Smooth muscle cell (in vitro differentiated cells): ENCODE measurements around the gene USP47. TPM values are rescaled to one million over a fixed set of nuclear protein-coding genes. Genes with fewer than 3 reads are reported as not detected.

Experiments used
- DNase-seq: peaks from one replicate; lab custom pipeline; 2025; ENCODE audit not compliant: unreplicated experiment; lab: John Stamatoyannopoulos, UW
- H2AFZ ChIP-seq: fragments of 200-600 bp; sonication (generic); 2 replicates; pipeline ENCODE4 v1.6.0; 2016; ENCODE audit warnings: antibody characterized with exemption, low read depth, mild to moderate bottlenecking
- H3F3A ChIP-seq: fragments of 200-600 bp; sonication (generic); 2 replicates; pipeline ENCODE4 v1.6.0; 2017; ENCODE audit warnings: antibody characterized with exemption, low read depth
- H3K27ac ChIP-seq: fragments of 200-600 bp; sonication (generic); 2 replicates; pipeline ENCODE4 v1.5.1; 2016; ENCODE audit warnings: low read depth, mild to moderate bottlenecking
- H3K27me3 ChIP-seq: fragments of 200-600 bp; sonication (generic); 2 replicates; pipeline ENCODE4 v1.6.1; 2016; ENCODE audit warnings: low read depth, mild to moderate bottlenecking
- H3K36me3 ChIP-seq: fragments of 200-600 bp; sonication (generic); 2 replicates; pipeline ENCODE4 v1.5.1; 2016; ENCODE audit warnings: low read depth
- H3K4me1 ChIP-seq: fragments of 200-600 bp; sonication (generic); 2 replicates; pipeline ENCODE4 v1.5.1; 2016; ENCODE audit warnings: low read depth
- H3K4me2 ChIP-seq: fragments of 200-600 bp; sonication (generic); 2 replicates; pipeline ENCODE4 v1.6.0; 2016; ENCODE audit warnings: mild to moderate bottlenecking
- H3K4me3 ChIP-seq: fragments of 200-600 bp; sonication (generic); 2 replicates; pipeline ENCODE4 v1.5.1; 2016; ENCODE audit warnings: mild to moderate bottlenecking
- H3K79me2 ChIP-seq: fragments of 200-600 bp; sonication (generic); 2 replicates; pipeline ENCODE4 v1.6.0; 2016; ENCODE audit warnings: low read depth, mild to moderate bottlenecking
- H3K9ac ChIP-seq: fragments of 200-600 bp; sonication (generic); 2 replicates; pipeline ENCODE4 v1.6.0; 2016; ENCODE audit warnings: low read depth
- H3K9me3 ChIP-seq: fragments of 200-600 bp; sonication (generic); replicated peaks from 2 replicates; pipeline ENCODE4 v1.5.1; 2016; ENCODE audit warnings: low read depth
- H4K20me1 ChIP-seq: fragments of 200-600 bp; sonication (generic); 2 replicates; pipeline ENCODE4 v1.6.0; 2016; ENCODE audit warnings: low read depth
- WGBS: methylation state at CpG from one replicate; pipeline ENCODE4 v1.1.7; 2016; ENCODE audit warnings: low lambda C conversion rate; 5-methylcytosine and 5-hydroxymethylcytosine counted together
- polyA plus RNA-seq: library from polyadenylated mRNA; unstranded; fragments of >200 nt; fragmentation: Nextera tagmentation; extraction: Ambion mirVana; gene quantifications from 2 replicates; pipeline ENCODE4 v1.2.1, GENCODE V29; 2016
- total RNA-seq: library from RNA; depleted of rRNA; stranded (reverse); fragments of >200 nt; gene quantifications from 2 replicates; pipeline ENCODE4 v1.2.3, GENCODE V29; 2014
- TF ChIP-seq, protein P1 (sequence below): fragments of 200-600 bp; sonication (generic); IDR thresholded peaks from 2 replicates; pipeline ENCODE4 v1.5.1; 2017; ENCODE audit warnings: borderline replicate concordance, mild to moderate bottlenecking, antibody characterized with exemption; ENCODE audit not compliant: insufficient read depth, poor library complexity, severe bottlenecking

The USP47 gene
- total and polyA plus RNA-seq, 2 experiments from 2014 or later: 38.0 to 75.3 TPM

GRCh38 chr11:11963842-11964773 is 122.3 kb downstream of the USP47 start:
- Histone ChIP-seq H3K4me1 (no peaks in the 10 kb centered on the region), H3F3A (no peaks in the 10 kb centered on the region), H3K9me3 (no peaks in the 10 kb centered on the region), H3K9ac (no peak overlapping the region), H2AFZ (no peak overlapping the region), H3K79me2 (no peaks in the 10 kb centered on the region), H3K4me3 (no peak overlapping the region), H3K36me3 (no peaks in the 10 kb centered on the region), H3K27me3 (no peaks in the 10 kb centered on the region), H3K4me2 (no peak overlapping the region), H4K20me1 (no peaks in the 10 kb centered on the region), H3K27ac (no peak overlapping the region)
- TF ChIP-seq, protein P1, sequence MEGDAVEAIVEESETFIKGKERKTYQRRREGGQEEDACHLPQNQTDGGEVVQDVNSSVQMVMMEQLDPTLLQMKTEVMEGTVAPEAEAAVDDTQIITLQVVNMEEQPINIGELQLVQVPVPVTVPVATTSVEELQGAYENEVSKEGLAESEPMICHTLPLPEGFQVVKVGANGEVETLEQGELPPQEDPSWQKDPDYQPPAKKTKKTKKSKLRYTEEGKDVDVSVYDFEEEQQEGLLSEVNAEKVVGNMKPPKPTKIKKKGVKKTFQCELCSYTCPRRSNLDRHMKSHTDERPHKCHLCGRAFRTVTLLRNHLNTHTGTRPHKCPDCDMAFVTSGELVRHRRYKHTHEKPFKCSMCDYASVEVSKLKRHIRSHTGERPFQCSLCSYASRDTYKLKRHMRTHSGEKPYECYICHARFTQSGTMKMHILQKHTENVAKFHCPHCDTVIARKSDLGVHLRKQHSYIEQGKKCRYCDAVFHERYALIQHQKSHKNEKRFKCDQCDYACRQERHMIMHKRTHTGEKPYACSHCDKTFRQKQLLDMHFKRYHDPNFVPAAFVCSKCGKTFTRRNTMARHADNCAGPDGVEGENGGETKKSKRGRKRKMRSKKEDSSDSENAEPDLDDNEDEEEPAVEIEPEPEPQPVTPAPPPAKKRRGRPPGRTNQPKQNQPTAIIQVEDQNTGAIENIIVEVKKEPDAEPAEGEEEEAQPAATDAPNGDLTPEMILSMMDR: no peak
- 94% methylated on average over 15 of the region's 15 CpGs for WGBS
- no peak for DNase-seq

- Histone ChIP-seq H3K36me3 (no peaks in the 10 kb centered on the region), H3K9me3 (no peaks in the 10 kb centered on the region), H4K20me1 (no peaks in the 10 kb centered on the region), H3K9ac (no peak overlapping the region), H2AFZ (no peak overlapping the region), H3K79me2 (no peaks in the 10 kb centered on the region), H3K4me2 (no peak overlapping the region), H3K27ac (no peak overlapping the region), H3F3A (no peaks in the 10 kb centered on the region), H3K4me1 (no peaks in the 10 kb centered on the region), H3K27me3 (no peaks in the 10 kb centered on the region), H3K4me3 (no peak overlapping the region)
- no peak for DNase-seq
- TF ChIP-seq, protein P1: no peak
- WGBS: 96% methylated on average over 5 of the region's 5 CpGs
Observed at GRCh38 chr11:11964774-11965150, 123.0 kb downstream of the USP47 start.

DNA sequence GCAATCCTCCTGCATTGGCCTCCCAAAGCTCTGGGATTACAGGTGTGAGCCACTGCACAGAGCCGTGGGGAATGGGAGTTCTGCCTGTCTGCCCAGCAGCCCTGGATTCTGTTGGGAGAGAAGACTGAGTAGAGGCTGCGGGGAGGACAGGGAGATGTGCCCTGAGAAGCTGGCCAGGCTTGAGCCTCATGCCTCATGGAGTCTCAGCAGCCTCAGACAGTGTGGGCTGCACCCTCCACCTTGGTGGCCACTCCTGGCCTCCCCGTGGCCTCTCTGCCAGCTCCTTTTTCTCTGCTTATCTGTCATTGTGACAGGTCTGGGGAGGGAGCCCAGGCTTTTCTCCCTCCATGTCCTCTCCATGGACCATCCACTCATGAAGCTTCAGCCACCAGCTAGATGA is 123.4 kb downstream of the USP47 start:
- H2AFZ ChIP-seq: no peak overlapping the region
- no peak for DNase-seq
- no peaks in the 10 kb centered on the region for H3F3A ChIP-seq
- H3K4me3 ChIP-seq: no peak overlapping the region
- H3K27ac ChIP-seq: no peak overlapping the region
- no peak overlapping the region for H3K4me2 ChIP-seq
- no peak overlapping the region for H3K9ac ChIP-seq
- no peaks in the 10 kb centered on the region for H3K4me1 ChIP-seq
- TF ChIP-seq, protein P1: no peak
- WGBS: 100% methylated on average over 3 of the region's 3 CpGs
- H3K27me3 ChIP-seq: no peaks in the 10 kb centered on the region
- H4K20me1 ChIP-seq: no peaks in the 10 kb centered on the region
- no peaks in the 10 kb centered on the region for H3K36me3 ChIP-seq
- H3K79me2 ChIP-seq: no peaks in the 10 kb centered on the region
- H3K9me3 ChIP-seq: no peaks in the 10 kb centered on the region
